Stimulated activated CD4-positive, alpha-beta T cell treated with anti-CD3 and anti-CD28 coated beads, Interleukin-2, amount 100 ng/mL, for 4 hours (primary cell): ENCODE measurements around the gene IRF2BPL.
"Not testable (repeated sequence)": the region's sequence is repeated elsewhere in the genome, so short reads cannot be mapped to it uniquely, and the experiment has no call there.

Experiments
- DNase-seq: peaks from one replicate; pipeline ENCODE4 v3.0.0-alpha.2; 2020; ENCODE audit warnings: low read depth

Gene IRF2BPL

GRCh38 chr14:77033622-77034589 lies 5.4 kb upstream of the IRF2BPL start:
- DNase-seq: peak; percentile 62

DNA sequence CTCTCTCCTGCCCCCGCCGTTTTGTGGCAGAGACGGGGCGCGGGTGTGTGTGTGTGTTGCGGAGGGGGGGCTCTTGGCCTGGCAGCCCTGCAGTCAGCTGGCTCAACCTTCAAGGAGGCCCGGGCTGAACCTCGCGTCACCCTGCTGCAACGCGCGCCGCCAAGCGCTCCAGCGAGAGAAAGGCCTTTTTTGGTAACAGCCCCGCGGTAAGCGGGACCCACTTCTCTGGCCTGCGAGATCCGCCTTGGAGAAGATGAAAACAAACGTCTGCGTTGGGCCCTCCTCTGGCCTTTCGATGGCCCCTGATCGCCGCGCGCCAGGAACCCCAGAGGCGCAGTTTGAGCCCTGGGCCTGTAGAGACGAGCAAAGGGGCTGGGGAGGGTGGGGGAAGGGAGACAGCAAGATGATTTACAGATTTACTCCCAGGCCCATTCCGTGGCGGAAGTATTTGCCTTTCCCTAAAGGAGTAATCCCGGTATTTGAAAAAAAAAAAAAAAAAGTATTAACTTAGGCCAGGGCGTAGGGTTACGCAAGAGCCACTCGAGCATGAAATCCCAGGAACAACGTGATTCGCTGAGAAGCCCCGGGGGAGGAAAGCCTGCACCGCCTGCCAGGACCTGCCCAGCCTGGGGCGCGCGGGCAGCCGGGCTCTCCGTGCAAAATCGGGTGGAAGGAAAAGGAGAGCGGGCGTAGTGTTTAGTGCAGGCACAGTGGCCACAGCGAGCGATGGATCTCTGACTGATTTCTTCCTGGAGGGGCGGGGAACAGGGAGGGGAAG lies 4.5 kb upstream of the IRF2BPL start:
- peak; percentile 74 for DNase-seq

DNA sequence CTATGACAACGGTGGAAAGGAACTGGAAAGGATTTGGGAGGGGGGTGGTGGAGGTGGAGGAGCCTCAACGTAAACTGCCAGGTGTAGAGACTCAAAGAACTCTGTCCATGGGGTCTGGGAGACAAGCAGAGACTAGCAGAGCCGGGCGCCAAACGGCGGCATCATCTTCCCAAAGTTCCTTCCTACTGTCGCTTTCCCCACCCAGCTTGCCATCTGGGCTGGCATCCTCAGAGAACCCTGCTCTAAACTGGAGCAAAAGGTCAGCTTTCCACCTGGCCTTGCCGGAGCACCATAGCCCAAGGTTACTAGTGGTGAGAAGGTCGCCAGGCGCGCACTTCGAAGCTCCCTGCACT lies 4.0 kb upstream of the IRF2BPL start:
- DNase-seq: no peak

DNA sequence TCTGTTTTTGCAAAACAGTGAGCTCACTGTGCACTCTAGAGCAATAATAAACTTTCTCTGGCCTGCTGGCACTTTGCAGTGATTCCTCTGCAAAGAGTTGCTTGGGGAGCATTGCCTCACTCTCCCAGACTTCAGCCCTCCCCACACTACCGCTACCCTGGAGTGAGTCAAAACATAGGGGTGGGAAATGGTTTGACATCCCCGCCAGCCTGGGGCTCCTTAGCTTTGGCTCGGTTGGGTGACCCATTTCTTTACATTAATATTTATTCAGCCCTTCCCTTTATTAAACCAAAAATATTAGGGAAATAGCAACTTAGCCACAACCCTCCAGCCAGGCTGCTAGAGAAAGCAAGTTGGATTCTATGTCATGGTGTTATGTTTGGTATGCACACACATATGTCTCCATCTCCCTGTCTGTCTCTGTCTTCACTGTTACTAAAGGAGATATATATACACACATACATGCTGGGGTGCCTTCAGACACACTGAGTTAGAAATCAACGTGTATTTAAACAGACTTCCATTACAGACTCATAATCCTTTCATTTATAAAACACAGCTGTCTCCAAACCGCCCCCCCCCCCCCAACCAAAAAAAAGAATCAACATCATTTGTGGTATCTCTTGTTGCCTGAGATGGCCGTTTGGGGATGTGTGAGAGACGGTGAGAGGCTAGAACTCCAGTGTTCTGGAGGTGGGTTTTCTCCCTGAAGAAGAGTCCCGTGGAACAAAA lies 3.4 kb upstream of the IRF2BPL start:
- no peak for DNase-seq

DNA sequence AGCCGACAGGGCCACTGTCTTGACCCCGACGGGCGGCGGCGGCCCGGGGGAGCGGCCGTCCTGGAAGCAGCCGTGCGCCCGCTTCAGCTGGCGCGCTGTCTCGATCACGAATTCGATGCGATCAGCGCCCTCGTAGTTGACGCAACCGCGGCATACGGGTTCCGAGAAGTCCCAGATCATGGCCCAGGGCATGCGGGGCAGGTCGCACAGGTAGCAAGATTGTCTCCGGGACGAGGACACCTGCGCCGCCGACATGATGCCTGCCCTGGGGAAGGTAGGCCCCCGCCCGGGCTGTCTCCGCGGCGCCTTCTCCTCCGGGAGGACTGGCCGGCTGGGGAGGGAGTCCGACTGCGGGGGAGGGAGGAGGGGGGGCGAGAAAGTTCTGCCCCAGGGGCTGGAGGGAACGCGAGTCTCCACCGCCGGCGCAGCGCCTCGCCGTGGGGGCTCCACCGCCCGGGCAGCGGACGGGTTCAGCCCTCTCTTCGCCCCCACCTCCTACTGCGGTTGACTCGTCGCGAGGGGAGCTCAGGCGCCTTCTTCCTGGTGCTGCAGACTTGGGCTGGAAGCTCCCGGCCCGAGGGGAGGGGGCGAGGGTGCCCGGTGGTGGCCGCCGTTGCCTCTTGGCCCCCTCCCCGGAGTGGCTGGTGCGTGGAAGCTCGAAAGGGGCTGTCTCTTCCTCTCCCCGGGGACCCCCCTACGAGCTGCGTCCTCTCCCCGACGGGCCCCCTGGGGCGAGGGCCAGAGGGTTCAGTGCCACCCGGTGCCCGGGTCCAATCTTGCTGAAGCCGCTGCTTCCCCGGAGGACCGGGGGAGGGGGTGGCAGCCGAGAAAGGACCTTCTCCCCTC lies 747 bp downstream of the IRF2BPL start:
- peak; percentile 58 for DNase-seq

GRCh38 chr14:77026930-77027537 lies 1.5 kb downstream of the IRF2BPL start:
- DNase-seq: no peak

- no peak for DNase-seq
Measured at GRCh38 chr14:77026166-77026929, 2.2 kb downstream of the IRF2BPL start.

DNA sequence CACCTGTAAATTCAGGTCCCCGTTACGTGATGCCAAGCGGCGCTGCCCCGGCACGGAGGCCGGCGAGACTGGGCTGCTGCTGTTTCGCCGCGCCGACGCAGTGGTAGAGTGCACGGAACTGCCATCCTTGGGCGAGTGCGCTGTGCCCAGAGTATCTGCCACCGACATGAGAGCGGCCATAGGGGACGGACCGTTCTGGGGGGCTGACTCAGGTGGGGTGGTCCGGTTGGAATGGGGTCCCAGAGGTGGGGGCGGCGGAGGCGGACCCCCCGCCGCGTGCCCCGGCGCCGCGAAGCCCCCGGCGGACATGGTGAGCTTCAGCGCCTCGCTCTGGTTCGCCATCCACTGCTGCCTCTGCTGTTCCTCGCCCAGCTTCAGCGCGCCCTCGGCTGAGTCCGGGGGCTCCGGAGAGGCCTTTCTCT lies 2.8 kb downstream of the IRF2BPL start:
- no peak for DNase-seq

DNA sequence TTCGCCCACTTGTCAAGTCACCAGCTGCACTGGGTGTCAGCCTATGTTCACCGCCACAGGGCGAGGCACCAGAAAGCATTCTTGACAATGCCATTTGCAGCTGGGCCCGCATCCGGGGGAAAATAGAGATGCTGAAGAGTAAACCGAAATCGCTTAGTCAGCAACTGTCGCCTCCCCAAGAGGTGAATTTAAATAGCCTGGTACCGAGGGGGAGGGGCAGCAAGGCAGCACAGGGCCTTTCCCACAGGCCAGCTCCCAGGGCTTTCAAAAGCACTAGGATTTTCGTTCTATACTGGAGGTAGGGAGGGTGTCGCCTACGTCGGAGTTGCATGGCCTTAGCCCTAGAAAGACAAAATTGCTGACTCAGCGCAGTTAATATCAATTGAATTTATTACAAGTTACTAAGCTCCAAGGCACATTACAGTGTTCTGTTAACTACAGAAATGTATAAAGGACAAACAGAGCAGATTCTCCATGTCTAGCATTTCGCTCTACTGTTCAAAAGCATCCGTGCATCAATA lies 4.3 kb downstream of the IRF2BPL start:
- DNase-seq: peak; percentile 63

DNA sequence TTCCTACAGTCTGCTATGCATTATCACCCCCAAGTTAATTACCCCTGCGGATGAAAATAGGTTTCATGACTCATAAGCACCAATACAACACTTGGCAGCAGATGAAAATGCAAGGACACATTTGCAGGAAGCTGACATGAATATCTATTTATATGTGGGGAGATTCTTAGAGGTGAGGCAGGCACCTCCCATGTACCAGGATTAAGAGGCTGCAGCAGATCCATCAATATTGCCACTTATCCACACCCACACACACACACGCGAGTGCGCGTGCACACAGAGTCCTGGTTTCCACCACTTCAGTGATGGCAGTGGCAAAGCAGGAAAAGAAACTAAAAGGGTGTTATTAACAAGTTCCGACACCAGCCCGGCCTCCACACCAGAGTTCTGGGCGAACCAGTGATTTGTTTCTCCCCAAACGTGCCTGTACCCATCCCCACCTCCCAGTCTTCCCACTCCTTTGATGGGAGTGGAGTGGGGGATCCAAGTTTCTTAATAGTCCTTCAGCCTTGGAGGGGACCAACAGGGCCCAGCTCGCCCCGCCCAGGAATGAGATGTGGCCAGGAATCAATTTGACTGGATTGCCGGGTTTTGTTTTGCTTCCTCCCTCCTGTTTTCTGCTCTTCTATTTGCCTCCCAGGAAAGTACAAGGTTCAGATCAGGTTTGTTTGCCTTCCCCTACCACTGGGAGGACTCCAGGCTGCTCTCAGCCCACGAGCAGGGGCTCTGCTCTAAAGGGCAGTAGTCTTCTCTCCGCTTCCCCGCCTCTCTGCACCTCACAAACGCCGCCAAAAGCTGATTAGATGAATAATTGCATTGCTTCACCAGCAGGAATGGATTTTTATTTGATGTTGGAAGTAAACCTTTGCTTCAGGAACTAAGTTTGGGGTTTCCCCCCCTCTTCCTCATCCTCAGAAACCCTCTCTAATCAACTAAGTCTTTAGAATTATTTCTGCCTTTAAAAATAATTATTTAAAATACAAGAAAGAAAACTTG lies 5.2 kb downstream of the IRF2BPL start:
- no peak for DNase-seq

GRCh38 chr14:77022236-77022852 lies 6.2 kb downstream of the IRF2BPL start:
- DNase-seq: no peak

- not testable (repeated sequence) for DNase-seq
Measured at GRCh38 chr14:77021424-77021823, 7.1 kb downstream of the IRF2BPL start.

DNA sequence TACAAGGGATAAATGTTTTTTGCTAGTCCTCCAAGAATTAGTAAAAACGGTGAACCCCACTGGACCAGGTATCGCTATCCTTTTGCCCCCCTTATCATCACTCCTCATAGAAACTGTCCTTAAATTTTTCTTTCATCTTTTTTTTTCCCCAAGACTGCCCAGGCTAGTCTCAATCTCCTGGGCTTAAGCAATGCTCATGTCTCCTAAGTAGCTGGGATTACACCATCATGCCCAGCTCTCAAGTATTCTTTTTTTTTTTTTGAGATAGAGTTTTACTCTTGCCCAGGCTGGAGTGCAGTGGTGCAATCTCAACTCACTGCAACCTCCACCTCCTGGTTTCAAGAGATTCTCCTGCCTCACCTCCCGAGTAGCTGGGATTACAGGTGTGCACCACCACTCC lies 9.7 kb downstream of the IRF2BPL start:
- DNase-seq: no peak

GRCh38 chr14:77017666-77018065 lies 10.8 kb downstream of the IRF2BPL start:
- no peak for DNase-seq

DNA sequence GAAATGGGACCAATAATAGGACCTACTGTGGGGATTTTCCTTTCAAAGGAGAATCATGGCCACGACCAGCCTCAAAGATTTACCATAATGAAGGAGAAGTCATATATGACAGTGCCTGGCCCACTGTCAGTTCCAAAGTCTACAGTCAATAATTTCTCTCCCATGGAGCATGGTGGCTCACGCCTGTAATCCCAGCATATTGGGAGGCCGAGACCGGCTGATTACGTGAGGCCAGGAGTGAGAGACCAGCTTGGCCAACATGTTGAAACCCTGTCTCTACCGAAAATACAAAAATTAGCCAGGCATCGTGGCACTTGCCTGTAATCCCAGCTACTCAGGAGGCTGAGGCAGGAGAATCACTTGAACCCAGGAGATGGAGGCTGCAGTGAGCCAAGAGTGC lies 13.8 kb downstream of the IRF2BPL start:
- DNase-seq: no peak

GRCh38 chr14:77014004-77014604 lies 14.4 kb downstream of the IRF2BPL start:
- DNase-seq: no peak

GRCh38 chr14:77012193-77012765 lies 16.2 kb downstream of the IRF2BPL start:
- no peak for DNase-seq

DNA sequence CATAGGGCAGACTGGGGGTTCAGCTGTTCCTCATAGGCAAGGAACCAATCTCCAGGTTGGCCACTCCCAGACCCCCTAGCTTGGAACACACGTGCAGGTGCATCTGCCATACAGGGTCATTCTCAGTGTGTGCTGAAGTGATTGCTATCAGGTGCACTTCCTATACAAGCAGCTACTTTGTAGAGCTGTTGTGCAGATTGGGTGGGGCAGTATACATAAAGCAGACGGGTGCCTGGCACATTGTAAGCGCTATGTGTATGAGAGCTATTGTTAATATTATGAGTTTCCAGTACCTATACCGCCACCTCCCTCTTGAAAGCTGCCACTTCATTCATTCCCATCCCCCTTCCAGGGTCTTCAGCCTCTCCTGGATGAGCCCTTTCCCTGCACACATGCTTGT lies 17.3 kb downstream of the IRF2BPL start:
- DNase-seq: no peak
